ENCODE data around the gene CADPS2.
"Not testable (repeated sequence)": the region's sequence is repeated elsewhere in the genome, so short reads cannot be mapped to it uniquely, and the experiment has no call there.

CADPS2 gene

DNA sequence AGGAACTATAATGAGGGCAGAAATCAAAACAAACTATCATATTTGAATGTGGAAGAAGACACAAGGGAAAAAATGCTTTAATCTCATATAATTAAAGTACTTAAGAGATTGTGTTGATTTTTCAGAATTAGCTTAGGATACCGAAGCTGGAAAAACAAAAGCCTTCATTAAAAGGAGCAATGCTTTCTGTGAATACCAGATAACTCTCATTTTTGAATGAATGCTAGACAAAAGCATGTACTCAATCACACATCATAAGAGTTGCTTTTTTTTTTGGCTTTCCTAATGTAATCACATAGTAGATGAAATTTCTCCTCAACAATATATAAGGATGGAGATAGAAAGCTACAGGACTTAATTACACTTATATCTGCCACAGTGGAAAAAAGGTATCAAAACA, 43.3 kb downstream of the CADPS2 start:
- Mint-ChIP-seq H3K27me3 (no peaks in the 10 kb centered on the region), H3K4me3 (no peak overlapping the region)
- no peak for DNase-seq (ENCODE audit: low spot score in 2 of 2)

DNA sequence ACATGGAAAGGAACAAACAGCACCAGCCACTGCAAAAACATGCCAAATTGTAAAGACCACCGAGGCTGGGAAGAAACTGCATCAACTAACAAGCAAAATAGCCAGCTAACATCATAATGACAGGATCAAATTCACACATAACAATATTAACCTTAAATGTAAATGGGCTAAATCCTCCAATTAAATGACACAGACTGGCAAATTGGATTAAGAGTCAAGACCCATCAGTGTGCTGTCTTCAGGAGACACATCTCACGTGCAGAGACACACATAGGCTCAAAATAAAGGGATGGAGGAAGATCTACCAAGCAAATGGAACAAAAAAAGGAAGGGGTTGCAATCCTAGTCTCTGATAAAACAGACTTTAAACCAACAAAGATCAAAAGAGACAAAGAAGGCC, 50.0 kb downstream of the CADPS2 start:
- H3K4me3 Mint-ChIP-seq; ATAC-seq (ENCODE audit: low read depth); H3K9me3 Mint-ChIP-seq; H3K27ac Mint-ChIP-seq; H3K4me1 Mint-ChIP-seq; DNase-seq (ENCODE audit: low spot score in 2 of 2); H3K27me3 Mint-ChIP-seq; H3K36me3 Mint-ChIP-seq: not testable (repeated sequence)

More for the DNA sequence above, 43.3 kb downstream of the CADPS2 start:
- no peak for ATAC-seq (ENCODE audit: low read depth)
- H3K4me1 Mint-ChIP-seq, result no peaks in the 10 kb centered on the region
- H3K9me3 Mint-ChIP-seq, result peaks cover 5% of the 10 kb centered on the region
- H3K36me3 Mint-ChIP-seq, result no peaks in the 10 kb centered on the region
- no peak overlapping the region for H3K27ac Mint-ChIP-seq

DNA sequence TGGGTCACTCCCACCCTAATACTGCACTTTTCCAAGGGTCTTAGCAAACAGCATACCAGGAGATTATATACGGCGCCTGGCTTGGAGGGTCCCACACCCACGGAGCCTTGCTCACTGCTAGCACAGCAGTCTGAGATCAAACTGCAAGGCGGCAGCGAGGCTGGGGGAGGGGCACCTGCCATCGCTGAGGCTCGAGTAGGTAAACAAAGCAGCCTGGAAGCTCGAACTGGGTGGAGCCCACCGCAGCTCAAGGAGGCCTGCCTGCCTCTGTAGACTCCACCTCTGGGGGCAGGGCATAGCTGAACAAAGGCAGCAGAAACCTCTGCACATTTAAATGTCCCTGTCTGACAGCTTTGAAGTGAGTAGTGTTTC, 51.7 kb downstream of the CADPS2 start:
- not testable (repeated sequence) for H3K36me3 Mint-ChIP-seq; H3K9me3 Mint-ChIP-seq; H3K4me3 Mint-ChIP-seq; H3K4me1 Mint-ChIP-seq; DNase-seq (ENCODE audit: low spot score in 2 of 2); H3K27ac Mint-ChIP-seq; H3K27me3 Mint-ChIP-seq; ATAC-seq (ENCODE audit: low read depth)

DNA sequence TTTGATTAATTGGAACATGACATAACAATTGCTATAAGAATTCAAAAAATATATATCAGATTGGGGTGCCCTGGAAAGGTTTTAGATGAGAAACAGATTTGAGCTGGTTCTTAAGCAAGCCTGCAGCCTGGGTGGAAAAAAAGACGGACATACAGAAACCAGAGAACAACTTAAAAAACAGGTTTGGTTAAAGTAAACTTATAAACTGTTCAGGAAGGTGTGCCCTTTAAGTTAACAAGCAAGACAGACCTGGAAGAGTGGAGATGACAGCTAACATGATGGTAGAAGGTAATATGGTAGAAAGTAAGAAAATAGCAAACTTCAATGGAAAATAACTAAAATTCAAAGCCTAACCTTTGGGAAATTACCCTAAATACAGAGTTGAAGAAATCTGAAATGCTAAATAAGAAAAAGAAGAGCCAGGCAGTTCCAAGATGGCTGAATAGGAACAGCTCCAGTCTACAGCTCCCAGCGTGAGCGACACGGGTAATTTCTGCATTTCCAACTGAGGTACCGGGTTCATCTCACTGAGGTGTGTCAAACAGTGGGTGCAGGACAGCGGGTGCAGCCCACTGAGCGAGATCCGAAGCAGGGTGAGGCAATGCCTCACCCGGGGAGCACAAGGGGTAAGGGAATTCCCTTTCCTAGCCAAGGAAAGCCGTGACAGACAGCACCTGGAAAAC, 52.2 kb downstream of the CADPS2 start:
- Mint-ChIP-seq H3K27ac (no peak overlapping the region), H3K9me3 (peaks cover 3% of the 10 kb centered on the region), H3K4me3 (no peak overlapping the region), H3K4me1 (no peaks in the 10 kb centered on the region), H3K36me3 (no peaks in the 10 kb centered on the region), H3K27me3 (no peaks in the 10 kb centered on the region)
- no peak for DNase-seq (ENCODE audit: low spot score in 2 of 2)
- ATAC-seq (ENCODE audit: low read depth), result no peak

DNA sequence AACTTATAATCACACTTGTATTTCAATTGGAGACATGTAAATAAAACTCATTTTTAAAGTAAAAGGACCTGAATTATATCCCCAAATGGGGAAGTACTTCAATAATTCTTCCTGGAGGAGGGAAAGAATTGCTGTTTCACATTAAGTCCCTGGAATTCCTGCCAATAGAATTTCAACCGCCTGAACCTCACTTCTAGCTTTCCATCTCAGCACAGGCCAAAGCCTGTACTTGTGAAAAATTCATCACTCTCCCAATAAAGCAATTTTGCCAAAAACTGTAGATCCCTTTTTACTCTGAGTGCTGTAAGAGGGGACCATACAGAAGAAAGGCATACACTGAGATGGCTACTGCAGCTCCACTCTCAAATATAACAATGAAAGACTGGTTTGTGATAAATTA, 54.8 kb downstream of the CADPS2 start:
- DNase-seq (ENCODE audit: low spot score in 2 of 2), result no peak
- no peak for ATAC-seq (ENCODE audit: low read depth)
- Mint-ChIP-seq H3K9me3 (peaks cover 1% of the 10 kb centered on the region), H3K27ac (no peak overlapping the region), H3K36me3 (no peaks in the 10 kb centered on the region), H3K27me3 (no peaks in the 10 kb centered on the region), H3K4me3 (no peak overlapping the region), H3K4me1 (no peaks in the 10 kb centered on the region)

DNA sequence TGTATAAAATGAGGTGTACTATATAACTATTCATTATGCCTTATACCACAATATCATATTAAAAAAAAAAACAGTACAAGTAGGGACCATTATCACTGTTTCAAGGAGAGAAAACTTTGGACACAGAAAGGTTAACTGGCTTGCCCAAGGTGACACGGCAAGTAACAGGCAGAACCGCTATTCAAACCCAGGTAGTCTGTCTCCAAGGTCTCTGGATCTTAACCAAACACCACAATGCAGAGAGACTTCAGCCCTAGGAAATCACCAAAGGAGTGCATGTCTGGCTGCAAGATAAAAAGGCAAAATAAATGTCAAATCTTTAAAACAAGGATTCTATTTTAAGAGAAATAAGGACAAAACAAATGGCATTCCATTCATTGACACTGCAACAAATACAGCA, 56.3 kb downstream of the CADPS2 start:
- no peak for DNase-seq (ENCODE audit: low spot score in 2 of 2)
- Mint-ChIP-seq H3K9me3 (peaks cover 1% of the 10 kb centered on the region), H3K27me3 (no peaks in the 10 kb centered on the region), H3K4me1 (no peaks in the 10 kb centered on the region), H3K4me3 (no peak overlapping the region), H3K27ac (no peak overlapping the region), H3K36me3 (no peaks in the 10 kb centered on the region)
- ATAC-seq (ENCODE audit: low read depth), result no peak

DNA sequence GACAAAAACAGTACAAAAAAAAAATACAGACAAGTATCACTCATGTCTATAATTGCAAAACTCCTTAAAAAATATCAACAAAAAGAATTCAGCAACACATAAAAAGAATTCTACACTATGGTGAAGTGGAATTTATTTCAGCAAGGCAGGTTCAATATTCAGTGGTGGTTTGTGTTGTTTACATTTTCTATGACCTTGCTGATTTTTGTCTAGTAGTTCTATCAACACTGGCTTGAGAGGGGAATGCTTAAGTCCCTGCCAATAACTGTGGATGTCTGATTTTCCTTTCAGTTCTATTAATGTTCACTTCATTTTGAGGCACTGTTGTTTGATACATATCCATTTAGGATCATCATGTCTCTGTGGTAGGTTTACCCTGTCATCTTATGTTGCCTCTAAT, 58.5 kb downstream of the CADPS2 start:
- no peaks in the 10 kb centered on the region for H3K36me3 Mint-ChIP-seq
- no peak overlapping the region for H3K4me3 Mint-ChIP-seq
- no peaks in the 10 kb centered on the region for H3K27me3 Mint-ChIP-seq
- no peak overlapping the region for H3K27ac Mint-ChIP-seq
- no peak for DNase-seq (ENCODE audit: low spot score in 2 of 2)
- H3K4me1 Mint-ChIP-seq, result no peaks in the 10 kb centered on the region
- H3K9me3 Mint-ChIP-seq, result no peaks in the 10 kb centered on the region
- no peak for ATAC-seq (ENCODE audit: low read depth)

DNA sequence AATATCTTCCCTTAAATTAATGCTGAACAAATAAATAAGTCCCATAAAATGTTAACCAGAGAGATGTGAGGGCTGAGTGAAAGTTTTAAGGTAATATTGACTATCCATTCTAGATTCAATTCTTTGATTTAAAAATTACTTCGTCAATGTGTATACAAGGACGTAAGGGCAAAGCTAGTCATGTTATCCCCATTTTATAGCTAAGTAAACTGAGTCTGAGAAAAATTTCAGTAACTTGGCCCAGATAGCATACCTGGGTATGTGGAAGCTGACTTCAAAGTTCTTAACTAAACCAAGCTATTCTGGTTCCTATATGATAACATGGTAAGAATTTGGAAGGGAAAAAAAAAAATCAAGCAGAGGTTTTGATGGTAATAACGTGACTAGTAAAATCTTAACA, 72.4 kb downstream of the CADPS2 start:
- DNase-seq (ENCODE audit: low spot score in 2 of 2), result no peak
- H3K36me3 Mint-ChIP-seq, result no peaks in the 10 kb centered on the region
- no peak overlapping the region for H3K27ac Mint-ChIP-seq
- peaks cover 1% of the 10 kb centered on the region for H3K27me3 Mint-ChIP-seq
- H3K9me3 Mint-ChIP-seq, result peaks cover 7% of the 10 kb centered on the region
- no peak for ATAC-seq (ENCODE audit: low read depth)
- H3K4me1 Mint-ChIP-seq, result no peaks in the 10 kb centered on the region
- H3K4me3 Mint-ChIP-seq, result no peak overlapping the region

DNA sequence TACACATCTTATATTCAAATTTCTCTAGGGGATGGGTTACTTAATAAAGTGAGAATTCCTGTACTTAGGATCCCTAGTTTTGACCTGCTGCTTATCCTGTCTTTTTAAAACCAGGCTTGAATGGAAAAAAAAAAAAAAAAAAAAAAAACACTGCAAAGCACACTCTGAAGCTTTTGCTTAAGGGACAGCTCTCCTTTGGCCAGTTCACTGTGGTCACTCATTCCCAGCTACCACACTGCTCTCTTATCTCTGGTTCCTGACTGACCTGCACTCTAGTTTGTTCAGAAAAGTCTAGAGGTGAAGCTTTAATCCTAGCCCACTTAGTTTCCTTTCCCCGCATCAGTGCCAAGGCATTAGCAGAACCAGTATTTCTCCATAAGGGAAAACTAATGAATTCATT, 82.4 kb downstream of the CADPS2 start:
- ATAC-seq (ENCODE audit: low read depth) (no peak), DNase-seq (ENCODE audit: low spot score in 2 of 2) (no peak)
- H3K4me3 Mint-ChIP-seq, result no peak overlapping the region
- H3K36me3 Mint-ChIP-seq, result no peaks in the 10 kb centered on the region
- H3K4me1 Mint-ChIP-seq, result no peaks in the 10 kb centered on the region
- no peak overlapping the region for H3K27ac Mint-ChIP-seq
- no peaks in the 10 kb centered on the region for H3K9me3 Mint-ChIP-seq
- H3K27me3 Mint-ChIP-seq, result no peaks in the 10 kb centered on the region

DNA sequence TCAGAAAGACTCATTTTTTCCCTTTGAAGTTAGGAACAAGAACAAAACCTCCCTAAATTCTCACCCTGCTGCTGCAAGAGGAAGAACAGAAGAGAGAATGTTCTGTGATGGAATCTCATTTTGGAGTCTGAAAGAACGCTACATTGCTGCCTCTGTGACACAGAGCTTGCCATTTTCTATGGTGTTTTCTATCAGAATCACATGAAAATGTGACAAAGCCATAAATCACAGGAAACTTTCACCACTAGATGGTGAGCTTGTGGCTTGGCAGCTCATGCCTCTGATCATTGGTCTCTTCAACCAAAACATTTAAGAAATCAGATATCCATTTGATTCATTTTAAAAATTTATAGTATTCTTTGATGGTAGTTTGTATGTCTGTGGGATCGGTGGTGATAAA, 82.9 kb downstream of the CADPS2 start:
- DNase-seq (ENCODE audit: low spot score in 2 of 2), result no peak
- no peak for ATAC-seq (ENCODE audit: low read depth)
- Mint-ChIP-seq H3K27me3 (no peaks in the 10 kb centered on the region), H3K27ac (no peak overlapping the region), H3K36me3 (no peaks in the 10 kb centered on the region), H3K4me3 (no peak overlapping the region), H3K4me1 (no peaks in the 10 kb centered on the region), H3K9me3 (no peaks in the 10 kb centered on the region)

DNA sequence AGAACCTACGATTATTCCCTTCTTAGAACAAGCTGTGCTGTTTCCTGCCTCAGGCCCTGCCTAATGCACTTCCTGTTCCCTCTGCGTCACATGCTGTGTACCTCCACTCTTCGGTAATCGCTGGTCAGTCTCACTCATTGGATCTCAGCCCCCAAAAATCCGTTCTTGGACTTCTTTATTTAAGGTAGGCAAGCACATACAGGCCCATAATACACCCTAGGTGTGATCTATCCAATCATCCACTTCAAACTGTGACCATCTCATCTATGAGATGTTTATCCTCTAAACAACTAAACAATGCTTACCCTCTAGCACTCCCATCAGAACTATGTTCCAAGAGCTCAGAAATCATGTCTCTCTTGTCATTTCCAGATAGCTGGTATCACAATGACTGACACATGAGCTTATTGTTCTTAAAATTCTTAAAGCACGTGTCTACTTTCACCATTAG, 83.9 kb downstream of the CADPS2 start:
- Mint-ChIP-seq H3K27me3 (no peaks in the 10 kb centered on the region), H3K4me3 (no peak overlapping the region), H3K9me3 (no peaks in the 10 kb centered on the region), H3K36me3 (no peaks in the 10 kb centered on the region), H3K27ac (no peak overlapping the region), H3K4me1 (no peaks in the 10 kb centered on the region)
- no peak for DNase-seq (ENCODE audit: low spot score in 2 of 2)
- no peak for ATAC-seq (ENCODE audit: low read depth)

DNA sequence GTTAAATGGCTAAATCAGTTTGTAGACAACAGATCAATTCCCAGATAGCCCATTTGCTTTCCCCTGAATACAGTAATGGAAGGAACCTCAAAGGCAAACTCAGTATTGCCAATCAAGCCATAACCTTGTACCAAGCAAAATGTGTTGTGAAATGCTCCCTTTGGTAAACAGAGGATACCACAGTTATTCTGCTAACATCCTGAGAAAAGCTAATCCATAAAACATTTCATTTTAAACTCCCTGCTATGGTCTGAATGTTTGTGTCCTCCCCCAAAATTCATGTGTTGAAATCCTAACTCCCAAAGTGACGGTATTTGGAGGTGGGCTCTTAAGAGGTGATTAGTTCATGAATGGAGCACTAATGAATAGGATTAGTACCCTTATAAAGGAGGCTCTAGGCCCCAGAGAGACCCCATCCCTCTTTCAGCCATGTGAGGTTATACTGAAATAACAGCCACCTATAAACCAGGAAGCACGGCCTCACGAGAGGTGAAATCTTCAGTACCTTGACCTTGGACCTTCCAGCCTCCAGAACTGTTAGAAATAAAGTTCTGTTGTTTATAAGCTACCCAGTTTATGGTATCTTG, 94.2 kb downstream of the CADPS2 start:
- ATAC-seq (ENCODE audit: low read depth), result no peak
- Mint-ChIP-seq H3K36me3 (no peaks in the 10 kb centered on the region), H3K27ac (no peak overlapping the region), H3K9me3 (no peaks in the 10 kb centered on the region), H3K4me1 (no peaks in the 10 kb centered on the region), H3K27me3 (no peaks in the 10 kb centered on the region), H3K4me3 (no peak overlapping the region)
- no peak for DNase-seq (ENCODE audit: low spot score in 2 of 2)

DNA sequence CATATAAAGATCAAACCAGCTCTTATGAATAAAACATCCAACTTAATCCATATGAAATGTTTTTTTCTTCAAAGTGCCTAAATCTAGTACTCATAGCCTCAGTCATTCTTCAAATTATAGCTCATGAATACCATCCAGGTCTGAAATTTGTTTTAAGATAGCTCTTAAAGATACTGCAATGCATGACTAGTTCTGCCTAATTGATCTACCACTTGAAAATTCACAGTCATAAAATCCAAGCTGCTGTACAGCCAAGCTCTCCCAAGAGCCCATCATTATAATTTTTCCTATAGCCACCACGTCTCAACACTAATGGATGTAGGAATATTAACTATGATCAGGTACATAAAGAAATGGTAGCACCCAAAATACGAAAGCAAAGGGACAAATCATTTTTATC, 95.7 kb downstream of the CADPS2 start:
- no peak overlapping the region for H3K4me3 Mint-ChIP-seq
- H3K27ac Mint-ChIP-seq, result no peak overlapping the region
- DNase-seq (ENCODE audit: low spot score in 2 of 2) (no peak), ATAC-seq (ENCODE audit: low read depth) (no peak)
- H3K4me1 Mint-ChIP-seq, result no peaks in the 10 kb centered on the region
- no peaks in the 10 kb centered on the region for H3K36me3 Mint-ChIP-seq
- no peaks in the 10 kb centered on the region for H3K9me3 Mint-ChIP-seq
- H3K27me3 Mint-ChIP-seq, result no peaks in the 10 kb centered on the region

DNA sequence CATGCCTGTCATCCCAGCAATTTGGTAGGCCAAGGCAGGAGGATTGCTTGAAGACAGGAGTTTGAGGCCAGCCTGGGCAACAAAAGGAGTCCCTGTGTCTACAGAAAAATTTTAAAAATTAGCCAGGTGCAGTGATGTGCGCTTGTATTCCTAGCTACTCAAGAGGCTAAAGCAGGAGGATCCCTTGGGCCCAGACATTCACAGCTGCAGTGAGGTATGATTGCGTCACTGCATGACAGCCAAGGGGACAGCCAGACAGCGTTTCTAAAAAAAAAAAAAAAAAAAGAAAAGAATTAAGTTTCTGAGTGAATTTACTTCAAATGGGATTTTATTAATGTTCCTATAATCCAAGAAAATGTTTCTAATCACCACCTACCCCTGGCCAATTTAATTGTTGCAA, 96.1 kb downstream of the CADPS2 start:
- Mint-ChIP-seq H3K27me3 (no peaks in the 10 kb centered on the region), H3K9me3 (no peaks in the 10 kb centered on the region), H3K4me1 (no peaks in the 10 kb centered on the region), H3K4me3 (no peak overlapping the region), H3K27ac (no peak overlapping the region), H3K36me3 (no peaks in the 10 kb centered on the region)
- DNase-seq (ENCODE audit: low spot score in 2 of 2) (no peak), ATAC-seq (ENCODE audit: low read depth) (no peak)

DNA sequence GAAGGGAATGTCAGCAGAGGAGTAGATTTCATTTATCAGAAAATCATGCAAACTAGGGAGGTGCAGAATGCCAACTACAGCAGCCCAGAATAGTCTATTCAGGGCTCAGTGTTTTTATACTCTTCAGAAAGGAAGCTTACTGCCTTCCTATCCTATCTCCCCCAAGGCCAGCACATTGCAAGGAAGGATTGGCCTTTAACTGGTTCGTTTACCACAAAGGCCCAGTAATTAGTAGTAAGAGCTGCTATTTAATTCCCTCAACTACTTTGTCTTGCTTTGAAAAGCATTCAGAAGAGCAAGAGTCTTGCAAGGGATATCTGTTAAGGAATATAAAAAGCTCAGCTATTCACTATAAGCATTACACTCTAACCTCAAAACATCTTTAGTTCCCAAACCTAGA, 97.1 kb downstream of the CADPS2 start:
- H3K27ac Mint-ChIP-seq, result no peak overlapping the region
- H3K9me3 Mint-ChIP-seq, result no peaks in the 10 kb centered on the region
- ATAC-seq (ENCODE audit: low read depth), result no peak

More for the DNA sequence above, 97.1 kb downstream of the CADPS2 start:
- no peaks in the 10 kb centered on the region for H3K27me3 Mint-ChIP-seq
- no peaks in the 10 kb centered on the region for H3K36me3 Mint-ChIP-seq
- no peak overlapping the region for H3K4me3 Mint-ChIP-seq
- no peak for DNase-seq (ENCODE audit: low spot score in 2 of 2)
- H3K4me1 Mint-ChIP-seq, result no peaks in the 10 kb centered on the region
